ENCODE results near the gene ZDHHC14. TPM values are rescaled to one million over a fixed set of nuclear protein-coding genes. Genes with fewer than 3 reads are reported as not detected.
"Not testable (repeated sequence)": the region's sequence is repeated elsewhere in the genome, so short reads cannot be mapped to it uniquely, and the experiment has no call there.

Gene ZDHHC14
- polyA plus RNA-seq, 2 of the 4 experiments (the other 2 are of a cell fraction), result 2.2 to 2.8 TPM

DNA sequence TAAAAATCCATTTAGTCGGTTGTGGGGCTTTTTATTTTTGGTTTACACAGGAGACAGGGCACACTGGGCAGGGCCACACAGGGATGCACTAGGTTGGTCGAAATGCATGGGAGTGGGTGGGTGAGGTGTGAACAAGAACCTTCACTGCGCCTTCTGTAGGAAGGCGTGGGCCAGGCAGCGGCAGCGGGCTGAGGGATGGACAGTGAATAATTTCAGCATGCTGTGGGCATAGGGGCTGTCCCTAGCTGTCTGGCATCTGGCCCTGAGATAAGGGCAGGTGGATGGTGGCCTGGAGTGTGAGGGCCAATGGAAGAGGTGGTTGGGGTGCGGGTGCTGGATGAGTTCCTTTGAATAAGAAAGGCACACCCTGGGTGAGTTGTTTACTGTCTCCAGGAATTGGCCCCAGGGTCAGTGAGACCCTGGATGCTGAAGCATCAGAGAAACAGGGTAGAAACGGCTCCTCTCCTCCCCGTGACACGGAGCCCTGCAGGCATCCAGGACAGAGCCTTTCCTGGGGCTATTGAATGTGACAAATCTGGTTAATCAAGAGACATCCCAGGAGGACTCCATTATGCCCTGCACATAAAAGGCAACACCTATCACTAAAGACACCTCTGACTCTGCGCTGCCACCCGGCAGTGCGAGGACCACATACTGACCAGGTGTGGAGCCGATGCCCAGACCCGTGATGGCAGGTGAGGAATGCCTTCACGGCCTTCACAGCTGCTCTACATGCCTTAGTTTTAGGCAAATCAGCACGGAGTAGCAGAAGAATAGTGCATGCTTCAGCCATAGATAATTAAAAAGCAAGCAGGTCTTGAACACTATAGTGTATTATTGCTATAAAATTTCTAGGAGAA is 319.0 kb downstream of the ZDHHC14 start:
- no peak for FAIRE-seq
- WGBS (ENCODE audit: missing lambda C conversion rate), result 66% methylated on average over 14 of the region's 17 CpGs
- ChIA-PET CTCF (interaction anchor here (1.0 kb wide), 1 partner anchor 9 kb away, joined by 3 read pairs; no protein-coding TSS in a partner anchor), POLR2A (no interaction called here)
- ATAC-seq, result no peak
- Histone ChIP-seq H3K4me3 (no peak overlapping the region), H3K27ac (no peak overlapping the region), H3K9me3 (no peaks in the 10 kb centered on the region), H3K4me1 (no peaks in the 10 kb centered on the region), H3K4me2 (no peak overlapping the region)
- DNase-seq (ENCODE audit: low read depth in 1 of 2, low spot score in 1 of 2), result no peak
- TF ChIP-seq, protein P1, sequence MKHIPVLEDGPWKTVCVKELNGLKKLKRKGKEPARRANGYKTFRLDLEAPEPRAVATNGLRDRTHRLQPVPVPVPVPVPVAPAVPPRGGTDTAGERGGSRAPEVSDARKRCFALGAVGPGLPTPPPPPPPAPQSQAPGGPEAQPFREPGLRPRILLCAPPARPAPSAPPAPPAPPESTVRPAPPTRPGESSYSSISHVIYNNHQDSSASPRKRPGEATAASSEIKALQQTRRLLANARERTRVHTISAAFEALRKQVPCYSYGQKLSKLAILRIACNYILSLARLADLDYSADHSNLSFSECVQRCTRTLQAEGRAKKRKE (CRISPR knock-in tag; IDR thresholded peaks at IDR 0.05; ENCODE audit: low read depth), result no peak
- TF ChIP-seq NR3C1 (IDR thresholded peaks at IDR 0.05) (no peak), RNF2 (IDR thresholded peaks at IDR 0.05; ENCODE audit: borderline replicate concordance, low read depth) (no peak), ZNF302 (CRISPR knock-in tag; IDR thresholded peaks at IDR 0.05) (no peak), FOSB (CRISPR knock-in tag; IDR thresholded peaks at IDR 0.05) (no peak), ESRRA (IDR thresholded peaks at IDR 0.05; ENCODE audit: borderline replicate concordance, low read length) (no peak), KDM1A (IDR thresholded peaks at IDR 0.05; ENCODE audit: low read depth) (no peak)

DNA sequence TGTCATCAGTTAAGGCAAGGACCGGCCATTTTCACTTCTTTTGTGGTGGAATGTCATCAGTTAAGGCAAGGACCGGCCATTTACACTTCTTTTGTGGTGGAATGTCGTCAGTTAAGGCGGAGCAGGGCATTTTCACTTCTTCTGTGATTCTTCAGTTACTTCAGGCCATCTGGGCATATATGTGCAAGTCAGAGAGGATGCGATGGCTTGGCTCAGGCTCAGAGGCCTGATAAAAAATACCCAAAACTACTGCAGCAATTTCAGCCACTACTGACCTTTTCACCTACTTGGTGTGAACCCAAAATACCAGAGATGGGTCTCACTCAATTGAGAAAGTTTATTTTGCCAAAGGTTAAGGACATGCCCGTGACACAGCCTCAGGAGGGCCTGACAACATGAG is 325.4 kb downstream of the ZDHHC14 start:
- ATAC-seq; H3K4me3 ChIP-seq; FAIRE-seq; POLR2A ChIA-PET; DNase-seq (ENCODE audit: low read depth in 1 of 2, low spot score in 1 of 2); H3K4me1 ChIP-seq; H3K27ac ChIP-seq; CTCF ChIA-PET; H3K9me3 ChIP-seq; H3K4me2 ChIP-seq: not testable (repeated sequence)
- WGBS (ENCODE audit: missing lambda C conversion rate), result 75% methylated on average over 6 of the region's 6 CpGs

DNA sequence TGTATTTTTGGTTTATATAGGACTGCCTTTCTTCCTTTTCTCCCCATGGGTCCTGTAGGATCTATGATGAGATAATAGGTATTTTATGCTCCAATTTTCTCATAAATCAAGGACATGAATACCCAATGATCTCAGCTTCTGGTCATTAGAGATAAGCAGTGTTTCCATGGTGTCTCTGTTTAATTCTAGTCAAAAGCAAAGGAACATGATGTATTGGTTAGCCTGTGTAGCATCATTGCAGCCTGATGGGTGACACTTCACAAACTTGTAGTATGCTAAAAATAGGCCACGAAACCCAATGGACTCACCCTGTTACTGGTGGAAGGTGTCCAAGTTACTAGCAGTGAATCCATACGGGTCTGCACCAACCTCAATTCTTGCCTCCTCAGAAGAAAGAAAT is 325.9 kb downstream of the ZDHHC14 start:
- ATAC-seq, result no peak
- POLR2A ChIA-PET, result no interaction called here
- no peak for DNase-seq (ENCODE audit: low read depth in 1 of 2, low spot score in 1 of 2)

DNA sequence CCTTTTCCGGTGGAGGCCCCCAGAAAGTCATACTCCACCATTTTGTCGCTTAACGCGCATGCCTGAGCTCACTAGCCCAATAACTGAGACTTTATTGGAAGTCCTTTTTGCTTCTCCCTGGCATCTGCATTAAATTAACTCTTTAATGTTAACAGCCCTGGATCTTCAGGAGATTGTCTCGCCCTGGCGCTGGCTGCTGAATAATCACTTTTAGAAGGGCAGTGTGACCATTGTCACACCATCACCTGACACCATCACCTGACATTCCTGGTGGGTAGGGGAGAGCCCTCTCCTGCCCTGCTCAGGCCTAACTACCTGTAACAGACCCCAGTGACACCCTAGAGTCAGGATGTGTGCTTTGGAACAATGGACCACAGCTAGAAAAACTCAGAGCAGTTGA is 326.6 kb downstream of the ZDHHC14 start:
- ChIA-PET CTCF (no interaction called here), POLR2A (no interaction called here)
- H3K4me1 ChIP-seq, result no peaks in the 10 kb centered on the region
- FAIRE-seq (no peak), ATAC-seq (no peak), DNase-seq (ENCODE audit: low read depth in 1 of 2, low spot score in 1 of 2) (no peak)
- WGBS (ENCODE audit: missing lambda C conversion rate), result 71% methylated on average over 6 of the region's 6 CpGs
- no peak overlapping the region for H3K4me2 ChIP-seq
- no peak for TF ChIP-seq CHD4 (IDR thresholded peaks at IDR 0.05; ENCODE audit: borderline replicate concordance)
- peak; percentile 20 for TF ChIP-seq MAFK (IDR thresholded peaks at IDR 0.05; ENCODE audit: partially characterized antibody)
- TF ChIP-seq ZFP36 (IDR thresholded peaks at IDR 0.05; ENCODE audit: borderline replicate concordance, partially characterized antibody), result no peak
- TF ChIP-seq FOSB (CRISPR knock-in tag; IDR thresholded peaks at IDR 0.05), result no peak
- no peak for TF ChIP-seq HOXA7 (CRISPR knock-in tag; IDR thresholded peaks at IDR 0.05)
- no peak for TF ChIP-seq NFE2L2 (conservative IDR thresholded peaks at IDR 0.05; ENCODE audit: low read length)
- TF ChIP-seq, protein P2, sequence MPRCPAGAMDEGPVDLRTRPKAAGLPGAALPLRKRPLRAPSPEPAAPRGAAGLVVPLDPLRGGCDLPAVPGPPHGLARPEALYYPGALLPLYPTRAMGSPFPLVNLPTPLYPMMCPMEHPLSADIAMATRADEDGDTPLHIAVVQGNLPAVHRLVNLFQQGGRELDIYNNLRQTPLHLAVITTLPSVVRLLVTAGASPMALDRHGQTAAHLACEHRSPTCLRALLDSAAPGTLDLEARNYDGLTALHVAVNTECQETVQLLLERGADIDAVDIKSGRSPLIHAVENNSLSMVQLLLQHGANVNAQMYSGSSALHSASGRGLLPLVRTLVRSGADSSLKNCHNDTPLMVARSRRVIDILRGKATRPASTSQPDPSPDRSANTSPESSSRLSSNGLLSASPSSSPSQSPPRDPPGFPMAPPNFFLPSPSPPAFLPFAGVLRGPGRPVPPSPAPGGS (IDR thresholded peaks at IDR 0.05), result no peak
- no peak overlapping the region for H3K4me3 ChIP-seq
- no peaks in the 10 kb centered on the region for H3K9me3 ChIP-seq
- H3K27ac ChIP-seq, result no peak overlapping the region

More for the DNA sequence above, 325.9 kb downstream of the ZDHHC14 start:
- no peaks in the 10 kb centered on the region for H3K9me3 ChIP-seq
- no peaks in the 10 kb centered on the region for H3K4me1 ChIP-seq
- H3K4me3 ChIP-seq, result no peak overlapping the region
- H3K27ac ChIP-seq, result no peak overlapping the region
- TF ChIP-seq ESRRA (IDR thresholded peaks at IDR 0.05; ENCODE audit: borderline replicate concordance, low read length) (no peak), TP53 (CRISPR knock-in tag; IDR thresholded peaks at IDR 0.05) (no peak), CEBPB (IDR thresholded peaks at IDR 0.05) (no peak), RAD21 (conservative IDR thresholded peaks at IDR 0.05 in 1 of 2, IDR thresholded peaks at IDR 0.05 in 1 of 2) (no peak), SREBF2 (IDR thresholded peaks at IDR 0.05) (no peak), MAZ (IDR thresholded peaks at IDR 0.05; ENCODE audit: borderline replicate concordance, low read depth, low read length) (no peak), HOXA7 (CRISPR knock-in tag; IDR thresholded peaks at IDR 0.05) (no peak), ZC3H11A (IDR thresholded peaks at IDR 0.05) (no peak)
- TF ChIP-seq, protein P3, sequence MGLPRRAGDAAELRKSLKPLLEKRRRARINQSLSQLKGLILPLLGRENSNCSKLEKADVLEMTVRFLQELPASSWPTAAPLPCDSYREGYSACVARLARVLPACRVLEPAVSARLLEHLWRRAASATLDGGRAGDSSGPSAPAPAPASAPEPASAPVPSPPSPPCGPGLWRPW (IDR thresholded peaks at IDR 0.05), result no peak
- TF ChIP-seq, protein P4, sequence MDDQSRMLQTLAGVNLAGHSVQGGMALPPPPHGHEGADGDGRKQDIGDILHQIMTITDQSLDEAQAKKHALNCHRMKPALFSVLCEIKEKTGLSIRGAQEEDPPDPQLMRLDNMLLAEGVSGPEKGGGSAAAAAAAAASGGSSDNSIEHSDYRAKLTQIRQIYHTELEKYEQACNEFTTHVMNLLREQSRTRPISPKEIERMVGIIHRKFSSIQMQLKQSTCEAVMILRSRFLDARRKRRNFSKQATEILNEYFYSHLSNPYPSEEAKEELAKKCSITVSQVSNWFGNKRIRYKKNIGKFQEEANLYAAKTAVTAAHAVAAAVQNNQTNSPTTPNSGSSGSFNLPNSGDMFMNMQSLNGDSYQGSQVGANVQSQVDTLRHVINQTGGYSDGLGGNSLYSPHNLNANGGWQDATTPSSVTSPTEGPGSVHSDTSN (IDR thresholded peaks at IDR 0.05), result no peak
- TF ChIP-seq, protein P5, sequence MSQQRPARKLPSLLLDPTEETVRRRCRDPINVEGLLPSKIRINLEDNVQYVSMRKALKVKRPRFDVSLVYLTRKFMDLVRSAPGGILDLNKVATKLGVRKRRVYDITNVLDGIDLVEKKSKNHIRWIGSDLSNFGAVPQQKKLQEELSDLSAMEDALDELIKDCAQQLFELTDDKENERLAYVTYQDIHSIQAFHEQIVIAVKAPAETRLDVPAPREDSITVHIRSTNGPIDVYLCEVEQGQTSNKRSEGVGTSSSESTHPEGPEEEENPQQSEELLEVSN (IDR thresholded peaks at IDR 0.05; ENCODE audit: borderline replicate concordance, low read depth), result no peak
- WGBS (ENCODE audit: missing lambda C conversion rate), result 72% methylated on average over 2 of the region's 2 CpGs
- H3K4me2 ChIP-seq, result no peak overlapping the region
- FAIRE-seq, result no peak
- CTCF ChIA-PET, result no interaction called here

Data from A549 (cell line).